ENCODE measurements around the gene TMEM273. TPM values are rescaled to one million over a fixed set of nuclear protein-coding genes. Genes with fewer than 3 reads are reported as not detected.
"Not testable (repeated sequence)": the region's sequence is repeated elsewhere in the genome, so short reads cannot be mapped to it uniquely, and the experiment has no call there.

Gene TMEM273
- total RNA-seq, 1 experiment from 2014 or later: not detected

- Histone ChIP-seq H3K9ac (ENCODE audit: low read length) (no peak overlapping the region), H3K36me3 (ENCODE audit: insufficient read depth, low read length) (no peaks in the 10 kb centered on the region), H3K9me2 (replicated peaks; ENCODE audit: insufficient read depth, low read length) (no peaks in the 10 kb centered on the region), H3K27ac (ENCODE audit: low read length) (no peak overlapping the region), H3K27me3 (ENCODE audit: low read length) (no peaks in the 10 kb centered on the region), H2AFZ (ENCODE audit: low read length) (no peak overlapping the region), H4K20me1 (ENCODE audit: insufficient read depth, low read depth, low read length) (no peaks in the 10 kb centered on the region), H3K4me1 (ENCODE audit: low read length) (no peaks in the 10 kb centered on the region), H3K79me2 (ENCODE audit: low read length) (no peaks in the 10 kb centered on the region), H3K9me3 (ENCODE audit: low read length) (no peaks in the 10 kb centered on the region), H3K4me2 (ENCODE audit: low read depth, low read length, poor library complexity, severe bottlenecking) (no peak overlapping the region), H3K4me3 (ENCODE audit: low read length) (no peak overlapping the region)
- no peak for DNase-seq
These were observed 12.7 kb upstream of the TMEM273 start for GRCh38 chr10:49200854-49201253.

- no peaks in the 10 kb centered on the region for H4K20me1 ChIP-seq (ENCODE audit: insufficient read depth, low read depth, low read length)
- H3K9ac ChIP-seq (ENCODE audit: low read length): no peak overlapping the region
- no peaks in the 10 kb centered on the region for H3K79me2 ChIP-seq (ENCODE audit: low read length)
- H3K4me3 ChIP-seq (ENCODE audit: low read length): no peak overlapping the region
- H2AFZ ChIP-seq (ENCODE audit: low read length): no peak overlapping the region
- no peaks in the 10 kb centered on the region for H3K4me1 ChIP-seq (ENCODE audit: low read length)
- no peaks in the 10 kb centered on the region for H3K9me3 ChIP-seq (ENCODE audit: low read length)
- no peaks in the 10 kb centered on the region for H3K36me3 ChIP-seq (ENCODE audit: insufficient read depth, low read length)
- H3K27ac ChIP-seq (ENCODE audit: low read length): no peak overlapping the region
- no peaks in the 10 kb centered on the region for H3K9me2 ChIP-seq (replicated peaks; ENCODE audit: insufficient read depth, low read length)
- H3K4me2 ChIP-seq (ENCODE audit: low read depth, low read length, poor library complexity, severe bottlenecking): no peak overlapping the region
- no peak for DNase-seq
- no peaks in the 10 kb centered on the region for H3K27me3 ChIP-seq (ENCODE audit: low read length)
These were observed 9.0 kb upstream of the TMEM273 start for GRCh38 chr10:49197171-49197570.

GRCh38 chr10:49195864-49196263, 7.7 kb upstream of the TMEM273 start:
- H4K20me1 ChIP-seq (ENCODE audit: insufficient read depth, low read depth, low read length); H3K36me3 ChIP-seq (ENCODE audit: insufficient read depth, low read length); H3K9me3 ChIP-seq (ENCODE audit: low read length); DNase-seq; H3K9ac ChIP-seq (ENCODE audit: low read length); H3K9me2 ChIP-seq (replicated peaks; ENCODE audit: insufficient read depth, low read length); H3K27me3 ChIP-seq (ENCODE audit: low read length); H2AFZ ChIP-seq (ENCODE audit: low read length); H3K4me2 ChIP-seq (ENCODE audit: low read depth, low read length, poor library complexity, severe bottlenecking); H3K79me2 ChIP-seq (ENCODE audit: low read length); H3K4me3 ChIP-seq (ENCODE audit: low read length); H3K27ac ChIP-seq (ENCODE audit: low read length); H3K4me1 ChIP-seq (ENCODE audit: low read length): not testable (repeated sequence)

GRCh38 chr10:49194212-49194920, 6.2 kb upstream of the TMEM273 start:
- Histone ChIP-seq H4K20me1 (ENCODE audit: insufficient read depth, low read depth, low read length) (no peaks in the 10 kb centered on the region), H3K4me1 (ENCODE audit: low read length) (peaks cover 18% of the 10 kb centered on the region), H3K9me2 (replicated peaks; ENCODE audit: insufficient read depth, low read length) (no peaks in the 10 kb centered on the region), H3K9ac (ENCODE audit: low read length) (no peak overlapping the region), H3K27ac (ENCODE audit: low read length) (no peak overlapping the region), H3K4me2 (ENCODE audit: low read depth, low read length, poor library complexity, severe bottlenecking) (no peak overlapping the region), H3K9me3 (ENCODE audit: low read length) (no peaks in the 10 kb centered on the region), H2AFZ (ENCODE audit: low read length) (no peak overlapping the region), H3K4me3 (ENCODE audit: low read length) (no peak overlapping the region), H3K79me2 (ENCODE audit: low read length) (no peaks in the 10 kb centered on the region), H3K36me3 (ENCODE audit: insufficient read depth, low read length) (no peaks in the 10 kb centered on the region), H3K27me3 (ENCODE audit: low read length) (no peaks in the 10 kb centered on the region)
- DNase-seq: no peak

GRCh38 chr10:49191349-49191748, 3.2 kb upstream of the TMEM273 start:
- Histone ChIP-seq H4K20me1 (ENCODE audit: insufficient read depth, low read depth, low read length) (no peaks in the 10 kb centered on the region; the same call in 1 of the 2 replicates), H3K9ac (ENCODE audit: low read length) (no peak overlapping the region), H3K4me2 (ENCODE audit: low read depth, low read length, poor library complexity, severe bottlenecking) (no peak overlapping the region), H3K9me3 (ENCODE audit: low read length) (no peaks in the 10 kb centered on the region), H2AFZ (ENCODE audit: low read length) (no peak overlapping the region), H3K27ac (ENCODE audit: low read length) (no peak overlapping the region), H3K9me2 (replicated peaks; ENCODE audit: insufficient read depth, low read length) (no peaks in the 10 kb centered on the region), H3K4me3 (ENCODE audit: low read length) (no peak overlapping the region), H3K79me2 (ENCODE audit: low read length) (no peaks in the 10 kb centered on the region), H3K4me1 (ENCODE audit: low read length) (peaks cover 37% of the 10 kb centered on the region), H3K27me3 (ENCODE audit: low read length) (no peaks in the 10 kb centered on the region; the same call in 1 of the 2 replicates), H3K36me3 (ENCODE audit: insufficient read depth, low read length) (no peaks in the 10 kb centered on the region)
- DNase-seq: no peak

- Histone ChIP-seq H4K20me1 (ENCODE audit: insufficient read depth, low read depth, low read length) (no peaks in the 10 kb centered on the region; the same call in 1 of the 2 replicates), H3K79me2 (ENCODE audit: low read length) (no peaks in the 10 kb centered on the region), H2AFZ (ENCODE audit: low read length) (no peak overlapping the region), H3K36me3 (ENCODE audit: insufficient read depth, low read length) (no peaks in the 10 kb centered on the region), H3K9me3 (ENCODE audit: low read length) (no peaks in the 10 kb centered on the region), H3K27ac (ENCODE audit: low read length) (no peak overlapping the region), H3K4me2 (ENCODE audit: low read depth, low read length, poor library complexity, severe bottlenecking) (peak overlapping the region; percentile 62), H3K27me3 (ENCODE audit: low read length) (no peaks in the 10 kb centered on the region; the same call in 1 of the 2 replicates), H3K4me1 (ENCODE audit: low read length) (peaks cover 41% of the 10 kb centered on the region), H3K9me2 (replicated peaks; ENCODE audit: insufficient read depth, low read length) (no peaks in the 10 kb centered on the region), H3K4me3 (ENCODE audit: low read length) (no peak overlapping the region), H3K9ac (ENCODE audit: low read length) (no peak overlapping the region)
- DNase-seq: no peak
These were observed 1.2 kb upstream of the TMEM273 start for GRCh38 chr10:49189422-49189821.

GRCh38 chr10:49187044-49187484, 1.1 kb downstream of the TMEM273 start:
- H3K27ac ChIP-seq (ENCODE audit: low read length): no peak overlapping the region

GRCh38 chr10:49186613-49187012, 1.6 kb downstream of the TMEM273 start:
- Histone ChIP-seq H3K4me3 (ENCODE audit: low read length) (no peak overlapping the region), H3K79me2 (ENCODE audit: low read length) (no peaks in the 10 kb centered on the region), H3K4me1 (ENCODE audit: low read length) (peaks cover 44% of the 10 kb centered on the region), H3K9me3 (ENCODE audit: low read length) (no peaks in the 10 kb centered on the region), H3K27me3 (ENCODE audit: low read length) (no peaks in the 10 kb centered on the region; the same call in 1 of the 2 replicates), H3K27ac (ENCODE audit: low read length) (no peak overlapping the region), H4K20me1 (ENCODE audit: insufficient read depth, low read depth, low read length) (no peaks in the 10 kb centered on the region; the same call in 1 of the 2 replicates), H2AFZ (ENCODE audit: low read length) (no peak overlapping the region), H3K4me2 (ENCODE audit: low read depth, low read length, poor library complexity, severe bottlenecking) (no peak overlapping the region), H3K9ac (ENCODE audit: low read length) (no peak overlapping the region), H3K36me3 (ENCODE audit: insufficient read depth, low read length) (no peaks in the 10 kb centered on the region), H3K9me2 (replicated peaks; ENCODE audit: insufficient read depth, low read length) (no peaks in the 10 kb centered on the region)
- DNase-seq: no peak

More at GRCh38 chr10:49187044-49187484, 1.1 kb downstream of the TMEM273 start:
- H3K4me2 ChIP-seq (ENCODE audit: low read depth, low read length, poor library complexity, severe bottlenecking): no peak overlapping the region
- DNase-seq: no peak
- H3K9me3 ChIP-seq (ENCODE audit: low read length): no peaks in the 10 kb centered on the region
- no peak overlapping the region for H3K9ac ChIP-seq (ENCODE audit: low read length)
- H4K20me1 ChIP-seq (ENCODE audit: insufficient read depth, low read depth, low read length): no peaks in the 10 kb centered on the region; the same call in 1 of the 2 replicates
- H3K4me1 ChIP-seq (ENCODE audit: low read length): peaks cover 44% of the 10 kb centered on the region
- H3K36me3 ChIP-seq (ENCODE audit: insufficient read depth, low read length): no peaks in the 10 kb centered on the region
- H3K9me2 ChIP-seq (replicated peaks; ENCODE audit: insufficient read depth, low read length): no peaks in the 10 kb centered on the region
- no peak overlapping the region for H3K4me3 ChIP-seq (ENCODE audit: low read length)
- H3K79me2 ChIP-seq (ENCODE audit: low read length): no peaks in the 10 kb centered on the region
- H3K27me3 ChIP-seq (ENCODE audit: low read length): no peaks in the 10 kb centered on the region; the same call in 1 of the 2 replicates
- H2AFZ ChIP-seq (ENCODE audit: low read length): no peak overlapping the region

Measured in Karpas-422 (cell line).